ENCODE results near the gene GDF2. TPM values are rescaled to one million over a fixed set of nuclear protein-coding genes. Genes with fewer than 3 reads are reported as not detected.

Gene GDF2
- polyA plus RNA-seq, 1 experiment, result not detected

- Histone ChIP-seq H3K27me3 (ENCODE audit: control insufficient read depth, insufficient read depth, low read length) (0 out of 2 replicates have a peak, but pooled peaks cover 2% of the 10 kb centered on the region), H3K36me3 (ENCODE audit: control insufficient read depth, insufficient read depth, low read length) (no peaks in the 10 kb centered on the region), H3K4me3 (ENCODE audit: low read depth, low read length) (no peak overlapping the region)
- no peak for DNase-seq (ENCODE audit: low read depth)
- CTCF ChIA-PET, result no interaction called here
- POLR2A ChIA-PET, result no interaction called here
- no peak for TF ChIP-seq CTCF (IDR thresholded peaks at IDR 0.05; ENCODE audit: insufficient read depth, low read depth, low read length)
These were observed 8.6 kb downstream of the GDF2 start for GRCh38 chr10:47330804-47331203.

GRCh38 chr10:47331491-47331890 lies 9.2 kb downstream of the GDF2 start:
- no peak for DNase-seq (ENCODE audit: low read depth)
- 0 out of 2 replicates have a peak, but pooled peaks cover 4% of the 10 kb centered on the region for H3K27me3 ChIP-seq (ENCODE audit: control insufficient read depth, insufficient read depth, low read length)
- no peak for TF ChIP-seq CTCF (IDR thresholded peaks at IDR 0.05; ENCODE audit: insufficient read depth, low read depth, low read length)
- ChIA-PET CTCF (interaction anchor here (1.2 to 1.6 kb wide), 2 partner anchors 9 to 283 kb away, joined by 3 to 5 read pairs; no protein-coding TSS in a partner anchor), POLR2A (no interaction called here)
- no peaks in the 10 kb centered on the region for H3K36me3 ChIP-seq (ENCODE audit: control insufficient read depth, insufficient read depth, low read length)
- H3K4me3 ChIP-seq (ENCODE audit: low read depth, low read length), result no peak overlapping the region

GRCh38 chr10:47331954-47332353 lies 9.7 kb downstream of the GDF2 start:
- ChIA-PET POLR2A (no interaction called here), CTCF (interaction anchor here (1.2 to 1.6 kb wide), 2 partner anchors 8 to 284 kb away, joined by 3 to 5 read pairs; no protein-coding TSS in a partner anchor)

GRCh38 chr10:47332371-47332770 lies 10.1 kb downstream of the GDF2 start:
- no peak for TF ChIP-seq CTCF (IDR thresholded peaks at IDR 0.05; ENCODE audit: insufficient read depth, low read depth, low read length)
- DNase-seq (ENCODE audit: low read depth), result no peak
- H3K4me3 ChIP-seq (ENCODE audit: low read depth, low read length), result no peak overlapping the region
- H3K27me3 ChIP-seq (ENCODE audit: control insufficient read depth, insufficient read depth, low read length), result 0 out of 2 replicates have a peak, but pooled peaks cover 4% of the 10 kb centered on the region
- POLR2A ChIA-PET, result no interaction called here
- H3K36me3 ChIP-seq (ENCODE audit: control insufficient read depth, insufficient read depth, low read length), result no peaks in the 10 kb centered on the region
- CTCF ChIA-PET, result interaction anchor here (0.6 to 1.6 kb wide), 3 partner anchors 8 to 284 kb away, joined by 3 to 5 read pairs (median 3); no protein-coding TSS in a partner anchor

More at GRCh38 chr10:47331954-47332353, 9.7 kb downstream of the GDF2 start:
- DNase-seq (ENCODE audit: low read depth), result no peak
- no peak for TF ChIP-seq CTCF (IDR thresholded peaks at IDR 0.05; ENCODE audit: insufficient read depth, low read depth, low read length)
- Histone ChIP-seq H3K27me3 (ENCODE audit: control insufficient read depth, insufficient read depth, low read length) (0 out of 2 replicates have a peak, but pooled peaks cover 4% of the 10 kb centered on the region), H3K4me3 (ENCODE audit: low read depth, low read length) (no peak overlapping the region), H3K36me3 (ENCODE audit: control insufficient read depth, insufficient read depth, low read length) (no peaks in the 10 kb centered on the region)

GRCh38 chr10:47332946-47333345 lies 10.7 kb downstream of the GDF2 start:
- no peak for DNase-seq (ENCODE audit: low read depth)
- H3K36me3 ChIP-seq (ENCODE audit: control insufficient read depth, insufficient read depth, low read length), result no peaks in the 10 kb centered on the region
- TF ChIP-seq CTCF (IDR thresholded peaks at IDR 0.05; ENCODE audit: insufficient read depth, low read depth, low read length), result no peak
- CTCF ChIA-PET, result interaction anchor here (0.6 to 1.6 kb wide), 2 partner anchors 7 to 10 kb away, joined by 3 to 5 read pairs; no protein-coding TSS in a partner anchor
- POLR2A ChIA-PET, result no interaction called here
- no peak overlapping the region for H3K4me3 ChIP-seq (ENCODE audit: low read depth, low read length)
- 0 out of 2 replicates have a peak, but pooled peaks cover 4% of the 10 kb centered on the region for H3K27me3 ChIP-seq (ENCODE audit: control insufficient read depth, insufficient read depth, low read length)

Measured in BJ (cell line).